HEK293 (cell line): ENCODE measurements around the gene ARHGEF2.

Source experiments
- CTCF ChIA-PET: fragments of 350-600 bp; formaldehyde crosslinking; extraction: SDS; loops from one replicate; lab custom pipeline; 2021; ENCODE audit warnings: antibody characterized with exemption; lab: Yijun Ruan, JAX
- POLR2A ChIA-PET: fragments of 300-600 bp; formaldehyde crosslinking; extraction: SDS; loops from one replicate; lab custom pipeline; 2020; ENCODE audit warnings: antibody characterized with exemption, inconsistent platforms; lab: Yijun Ruan, JAX
- H3K27ac ChIP-seq: fragments of 200-500 bp; sonication (Bioruptor generic); 2 replicates; pipeline ENCODE4 v1.5.1; 2014; ENCODE audit warnings: low read depth, low read length, control low read depth, inconsistent platforms; ENCODE audit errors: extremely low read depth
- H3K36me3 ChIP-seq, 2 experiments: fragments of 200-500 bp in 1 of 2; sonication (Bioruptor generic) in 1 of 2; 1 replicate in 1 of 2; 2 replicates in 1 of 2; pipeline ENCODE4 v1.5.1; 2014 to 2017; ENCODE audit warnings: inconsistent platforms in 2 of 2, low read length in 2 of 2; ENCODE audit not compliant: control insufficient read depth in 2 of 2, insufficient read depth in 1 of 2
- H3K4me1 ChIP-seq: fragments of 200-500 bp; sonication (Bioruptor generic); 2 replicates; pipeline ENCODE4 v1.5.1; 2014; ENCODE audit warnings: mild to moderate bottlenecking, low read length, inconsistent platforms; ENCODE audit not compliant: control insufficient read depth, insufficient read depth
- H3K4me3 ChIP-seq: 2 replicates; pipeline ENCODE4 v1.5.1; 2011; ENCODE audit warnings: low read depth, mild to moderate bottlenecking, control low read depth, low read length, moderate library complexity
- H3K9me3 ChIP-seq: fragments of 200-500 bp; sonication (Bioruptor generic); 2 replicates; pipeline ENCODE4 v1.5.1; 2014; ENCODE audit warnings: low read depth, low read length, inconsistent platforms; ENCODE audit not compliant: control insufficient read depth, insufficient read depth
- GLI2 ChIP-seq: fragments of 450-650 bp; formaldehyde crosslinking; IDR thresholded peaks from 2 replicates; pipeline ENCODE4; 2017; ENCODE audit warnings: missing biosample characterization, missing genetic modification characterization, low read depth, borderline replicate concordance
- GLI4 ChIP-seq: fragments of 450-650 bp; formaldehyde crosslinking; IDR thresholded peaks from 2 replicates; pipeline ENCODE4 v1.5.1; 2016; ENCODE audit warnings: missing biosample characterization, missing genetic modification characterization
- GLIS1 ChIP-seq: fragments of 450-650 bp; formaldehyde crosslinking; IDR thresholded peaks from 2 replicates; pipeline ENCODE4 v1.5.1; 2016; ENCODE audit warnings: missing biosample characterization, missing genetic modification characterization
- SP2 ChIP-seq: fragments of 450-650 bp; formaldehyde crosslinking; IDR thresholded peaks from 2 replicates; pipeline ENCODE4 v1.5.1; 2016; ENCODE audit warnings: missing biosample characterization, missing genetic modification characterization
- YY1 ChIP-seq: fragments of 450-650 bp; formaldehyde crosslinking; IDR thresholded peaks from 2 replicates; pipeline ENCODE4 v1.5.1; 2018; ENCODE audit warnings: missing biosample characterization, missing genetic modification characterization
- ZBTB21 ChIP-seq: fragments of 450-650 bp; formaldehyde crosslinking; IDR thresholded peaks from 2 replicates; pipeline ENCODE4 v1.5.1; 2017; ENCODE audit warnings: missing biosample characterization, missing genetic modification characterization
- ZFHX2 ChIP-seq: fragments of 450-650 bp; formaldehyde crosslinking; conservative IDR thresholded peaks from 2 replicates; pipeline ENCODE4 v1.5.1; 2016; ENCODE audit warnings: missing biosample characterization, missing genetic modification characterization
- ZNF202 ChIP-seq: fragments of 450-650 bp; formaldehyde crosslinking; IDR thresholded peaks from 2 replicates; pipeline ENCODE4 v1.5.1; 2016; ENCODE audit warnings: missing biosample characterization, missing genetic modification characterization, borderline replicate concordance
- ZNF23 ChIP-seq: fragments of 450-650 bp; formaldehyde crosslinking; IDR thresholded peaks from 2 replicates; pipeline ENCODE4 v1.5.1; 2016; ENCODE audit warnings: missing biosample characterization, missing genetic modification characterization, borderline replicate concordance
- ZNF248 ChIP-seq: fragments of 450-650 bp; formaldehyde crosslinking; IDR thresholded peaks from 2 replicates; pipeline ENCODE4 v1.5.1; 2017; ENCODE audit warnings: missing biosample characterization, missing genetic modification characterization
- ZNF473 ChIP-seq: fragments of 450-650 bp; formaldehyde crosslinking; IDR thresholded peaks from 2 replicates; pipeline ENCODE4 v1.5.1; 2017; ENCODE audit warnings: missing biosample characterization, missing genetic modification characterization
- ZNF549 ChIP-seq: fragments of 450-650 bp; IDR thresholded peaks from 2 replicates; pipeline ENCODE4 v1.5.1; 2018; ENCODE audit warnings: missing biosample characterization, missing genetic modification characterization, mild to moderate bottlenecking, inconsistent platforms, moderate library complexity
- ZNF610 ChIP-seq: fragments of 450-650 bp; formaldehyde crosslinking; IDR thresholded peaks from 2 replicates; pipeline ENCODE4 v1.5.1; 2016; ENCODE audit warnings: missing biosample characterization, missing genetic modification characterization, borderline replicate concordance
- ZNF660 ChIP-seq: fragments of 450-650 bp; IDR thresholded peaks from 2 replicates; pipeline ENCODE4 v1.5.1; 2018; ENCODE audit warnings: missing biosample characterization, mild to moderate bottlenecking, missing genetic modification characterization
- TF ChIP-seq, protein P1 (sequence below): fragments of 450-650 bp; formaldehyde crosslinking; IDR thresholded peaks from 2 replicates; pipeline ENCODE4 v1.5.1; 2016; ENCODE audit warnings: missing biosample characterization, missing genetic modification characterization
- TF ChIP-seq, protein P2 (sequence below): fragments of 450-650 bp; formaldehyde crosslinking; IDR thresholded peaks from 2 replicates; pipeline ENCODE4 v1.5.1; 2016; ENCODE audit warnings: missing biosample characterization, missing genetic modification characterization
- TF ChIP-seq, protein P3 (sequence below): fragments of 450-650 bp; IDR thresholded peaks from 2 replicates; pipeline ENCODE4 v1.5.1; 2018; ENCODE audit warnings: missing biosample characterization, mild to moderate bottlenecking, missing genetic modification characterization
- TF ChIP-seq, protein P4 (sequence below): fragments of 450-650 bp; formaldehyde crosslinking; conservative IDR thresholded peaks from 2 replicates; pipeline ENCODE4 v1.5.1; 2016; ENCODE audit warnings: low read depth, missing biosample characterization, missing genetic modification characterization
- TF ChIP-seq, protein P5 (sequence below): fragments of 450-650 bp; formaldehyde crosslinking; IDR thresholded peaks from 2 replicates; pipeline ENCODE4 v1.5.1; 2016; ENCODE audit warnings: missing biosample characterization, missing genetic modification characterization
- TF ChIP-seq, protein P6 (sequence below): fragments of 450-650 bp; formaldehyde crosslinking; IDR thresholded peaks from 2 replicates; pipeline ENCODE4 v1.5.1; 2016; ENCODE audit warnings: missing biosample characterization, missing genetic modification characterization

Gene ARHGEF2

DNA sequence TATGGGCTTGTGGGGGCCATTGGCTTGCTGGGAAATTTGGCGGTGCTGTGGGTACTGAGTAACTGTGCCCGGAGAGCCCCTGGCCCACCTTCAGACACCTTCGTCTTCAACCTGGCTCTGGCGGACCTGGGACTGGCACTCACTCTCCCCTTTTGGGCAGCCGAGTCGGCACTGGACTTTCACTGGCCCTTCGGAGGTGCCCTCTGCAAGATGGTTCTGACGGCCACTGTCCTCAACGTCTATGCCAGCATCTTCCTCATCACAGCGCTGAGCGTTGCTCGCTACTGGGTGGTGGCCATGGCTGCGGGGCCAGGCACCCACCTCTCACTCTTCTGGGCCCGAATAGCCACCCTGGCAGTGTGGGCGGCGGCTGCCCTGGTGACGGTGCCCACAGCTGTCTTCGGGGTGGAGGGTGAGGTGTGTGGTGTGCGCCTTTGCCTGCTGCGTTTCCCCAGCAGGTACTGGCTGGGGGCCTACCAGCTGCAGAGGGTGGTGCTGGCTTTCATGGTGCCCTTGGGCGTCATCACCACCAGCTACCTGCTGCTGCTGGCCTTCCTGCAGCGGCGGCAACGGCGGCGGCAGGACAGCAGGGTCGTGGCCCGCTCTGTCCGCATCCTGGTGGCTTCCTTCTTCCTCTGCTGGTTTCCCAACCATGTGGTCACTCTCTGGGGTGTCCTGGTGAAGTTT, 36.4 kb downstream of the ARHGEF2 start:
- TF ChIP-seq, protein P1, sequence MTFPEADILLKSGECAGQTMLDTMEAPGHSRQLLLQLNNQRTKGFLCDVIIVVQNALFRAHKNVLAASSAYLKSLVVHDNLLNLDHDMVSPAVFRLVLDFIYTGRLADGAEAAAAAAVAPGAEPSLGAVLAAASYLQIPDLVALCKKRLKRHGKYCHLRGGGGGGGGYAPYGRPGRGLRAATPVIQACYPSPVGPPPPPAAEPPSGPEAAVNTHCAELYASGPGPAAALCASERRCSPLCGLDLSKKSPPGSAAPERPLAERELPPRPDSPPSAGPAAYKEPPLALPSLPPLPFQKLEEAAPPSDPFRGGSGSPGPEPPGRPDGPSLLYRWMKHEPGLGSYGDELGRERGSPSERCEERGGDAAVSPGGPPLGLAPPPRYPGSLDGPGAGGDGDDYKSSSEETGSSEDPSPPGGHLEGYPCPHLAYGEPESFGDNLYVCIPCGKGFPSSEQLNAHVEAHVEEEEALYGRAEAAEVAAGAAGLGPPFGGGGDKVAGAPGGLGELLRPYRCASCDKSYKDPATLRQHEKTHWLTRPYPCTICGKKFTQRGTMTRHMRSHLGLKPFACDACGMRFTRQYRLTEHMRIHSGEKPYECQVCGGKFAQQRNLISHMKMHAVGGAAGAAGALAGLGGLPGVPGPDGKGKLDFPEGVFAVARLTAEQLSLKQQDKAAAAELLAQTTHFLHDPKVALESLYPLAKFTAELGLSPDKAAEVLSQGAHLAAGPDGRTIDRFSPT = 0 out of 2 replicates have a peak, but pooled peaks have one; percentile 45
- no peak for TF ChIP-seq ZNF23 (tag by site-specific recombination)
- TF ChIP-seq, all 188 proteins: peak for 1
- H3K9me3 ChIP-seq = no peaks in the 10 kb centered on the region
- ChIA-PET CTCF (interaction anchor here (0.6 to 0.8 kb wide), 2 partner anchors 10 to 137 kb away, joined by 3 read pairs; no protein-coding TSS in a partner anchor), POLR2A (interaction anchor here (1.2 to 2.1 kb wide), 3 partner anchors 34 to 110 kb away, joined by 3 to 12 read pairs (median 3); partner anchors contain the start of gene ARHGEF2)
- H3K4me1 ChIP-seq = peaks cover 19% of the 10 kb centered on the region
- H3K36me3 ChIP-seq = peaks cover 0 to 10% of the 10 kb centered on the region in 2 experiments; a peak in 1 of 3 replicates
- peak overlapping the region; percentile 81 for H3K27ac ChIP-seq
- H3K4me3 ChIP-seq = no peak overlapping the region

DNA sequence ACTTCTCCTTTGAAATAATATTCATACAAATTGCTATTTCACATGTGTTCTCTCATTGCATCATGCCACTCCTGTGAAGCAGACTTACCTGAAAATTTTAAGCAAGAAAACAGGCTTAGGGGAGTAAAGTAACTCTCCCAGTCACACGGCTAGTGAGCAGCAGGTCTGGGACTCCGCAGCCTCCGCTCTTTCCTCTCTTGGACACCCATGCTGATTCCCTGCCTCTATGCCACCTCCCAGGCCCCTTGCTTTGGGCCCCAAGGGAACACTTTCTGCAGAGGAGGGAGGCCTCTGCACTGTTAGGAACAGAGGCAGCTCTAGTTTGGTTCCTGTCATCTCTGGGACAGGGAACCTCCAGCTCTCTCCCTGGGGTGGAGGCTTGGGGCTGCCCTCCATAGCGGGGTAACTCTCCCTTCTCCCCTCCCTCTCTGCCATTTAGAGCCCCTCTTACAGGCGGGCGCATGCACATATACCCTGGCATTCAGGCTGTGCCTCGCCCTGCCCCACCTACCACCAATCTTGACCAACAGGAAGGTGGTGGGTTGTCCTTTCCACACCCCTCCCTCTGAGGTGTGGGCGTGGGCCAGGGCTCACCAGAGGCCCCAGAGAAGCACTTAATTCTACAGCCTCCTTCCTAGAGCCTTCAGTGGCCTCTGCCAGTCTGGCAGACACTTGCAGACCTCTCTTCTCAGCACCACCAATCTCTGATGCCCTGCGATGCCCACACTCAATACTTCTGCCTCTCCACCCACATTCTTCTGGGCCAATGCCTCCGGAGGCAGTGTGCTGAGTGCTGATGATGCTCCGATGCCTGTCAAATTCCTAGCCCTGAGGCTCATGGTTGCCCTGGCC, 37.1 kb downstream of the ARHGEF2 start, which contains the start of gene RXFP4:
TSS of gene RXFP4 (plus strand) at position 646 of the 852 bp plus-strand sequence. CDS start at position 718, 72 bp downstream.
- peaks cover 0 to 3% of the 10 kb centered on the region in 2 experiments; a peak in 1 of 3 replicates for H3K36me3 ChIP-seq
- POLR2A ChIA-PET = interaction anchor here (1.1 to 2.1 kb wide), 6 partner anchors 9 to 48 kb away, joined by 3 to 12 read pairs (median 6); partner anchors contain the start of gene ARHGEF2
- H3K4me1 ChIP-seq = peaks cover 19% of the 10 kb centered on the region
- H3K27ac ChIP-seq = peak within 1 kb of the TSS; percentile 81
- CTCF ChIA-PET = interaction anchor here (1.1 to 5.3 kb wide), 5 partner anchors 37 to 155 kb away, joined by 5 to 104 read pairs (median 10); partner anchors contain the start of gene ARHGEF2
- H3K9me3 ChIP-seq = no peaks in the 10 kb centered on the region
- no peak within 1 kb of the TSS for H3K4me3 ChIP-seq
- TF ChIP-seq, protein P2, sequence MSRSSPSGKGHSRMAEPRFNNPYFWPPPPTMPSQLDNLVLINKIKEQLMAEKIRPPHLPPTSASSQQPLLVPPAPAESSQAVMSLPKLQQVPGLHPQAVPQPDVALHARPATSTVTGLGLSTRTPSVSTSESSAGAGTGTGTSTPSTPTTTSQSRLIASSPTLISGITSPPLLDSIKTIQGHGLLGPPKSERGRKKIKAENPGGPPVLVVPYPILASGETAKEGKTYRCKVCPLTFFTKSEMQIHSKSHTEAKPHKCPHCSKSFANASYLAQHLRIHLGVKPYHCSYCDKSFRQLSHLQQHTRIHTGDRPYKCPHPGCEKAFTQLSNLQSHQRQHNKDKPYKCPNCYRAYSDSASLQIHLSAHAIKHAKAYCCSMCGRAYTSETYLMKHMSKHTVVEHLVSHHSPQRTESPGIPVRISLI (tag by site-specific recombination) = no peak
- TF ChIP-seq ZNF248 = no peak
- no peak for TF ChIP-seq ZNF202 (tag by site-specific recombination)
- TF ChIP-seq GLIS1 (tag by site-specific recombination) = peak; percentile 62
- TF ChIP-seq SP2 (tag by site-specific recombination) = peak; percentile 90
- TF ChIP-seq, protein P3, sequence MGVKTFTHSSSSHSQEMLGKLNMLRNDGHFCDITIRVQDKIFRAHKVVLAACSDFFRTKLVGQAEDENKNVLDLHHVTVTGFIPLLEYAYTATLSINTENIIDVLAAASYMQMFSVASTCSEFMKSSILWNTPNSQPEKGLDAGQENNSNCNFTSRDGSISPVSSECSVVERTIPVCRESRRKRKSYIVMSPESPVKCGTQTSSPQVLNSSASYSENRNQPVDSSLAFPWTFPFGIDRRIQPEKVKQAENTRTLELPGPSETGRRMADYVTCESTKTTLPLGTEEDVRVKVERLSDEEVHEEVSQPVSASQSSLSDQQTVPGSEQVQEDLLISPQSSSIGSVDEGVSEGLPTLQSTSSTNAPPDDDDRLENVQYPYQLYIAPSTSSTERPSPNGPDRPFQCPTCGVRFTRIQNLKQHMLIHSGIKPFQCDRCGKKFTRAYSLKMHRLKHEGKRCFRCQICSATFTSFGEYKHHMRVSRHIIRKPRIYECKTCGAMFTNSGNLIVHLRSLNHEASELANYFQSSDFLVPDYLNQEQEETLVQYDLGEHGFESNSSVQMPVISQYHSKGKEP = no peak
- TF ChIP-seq ZBTB21 (tag by site-specific recombination) = no peak
- TF ChIP-seq, protein P4, sequence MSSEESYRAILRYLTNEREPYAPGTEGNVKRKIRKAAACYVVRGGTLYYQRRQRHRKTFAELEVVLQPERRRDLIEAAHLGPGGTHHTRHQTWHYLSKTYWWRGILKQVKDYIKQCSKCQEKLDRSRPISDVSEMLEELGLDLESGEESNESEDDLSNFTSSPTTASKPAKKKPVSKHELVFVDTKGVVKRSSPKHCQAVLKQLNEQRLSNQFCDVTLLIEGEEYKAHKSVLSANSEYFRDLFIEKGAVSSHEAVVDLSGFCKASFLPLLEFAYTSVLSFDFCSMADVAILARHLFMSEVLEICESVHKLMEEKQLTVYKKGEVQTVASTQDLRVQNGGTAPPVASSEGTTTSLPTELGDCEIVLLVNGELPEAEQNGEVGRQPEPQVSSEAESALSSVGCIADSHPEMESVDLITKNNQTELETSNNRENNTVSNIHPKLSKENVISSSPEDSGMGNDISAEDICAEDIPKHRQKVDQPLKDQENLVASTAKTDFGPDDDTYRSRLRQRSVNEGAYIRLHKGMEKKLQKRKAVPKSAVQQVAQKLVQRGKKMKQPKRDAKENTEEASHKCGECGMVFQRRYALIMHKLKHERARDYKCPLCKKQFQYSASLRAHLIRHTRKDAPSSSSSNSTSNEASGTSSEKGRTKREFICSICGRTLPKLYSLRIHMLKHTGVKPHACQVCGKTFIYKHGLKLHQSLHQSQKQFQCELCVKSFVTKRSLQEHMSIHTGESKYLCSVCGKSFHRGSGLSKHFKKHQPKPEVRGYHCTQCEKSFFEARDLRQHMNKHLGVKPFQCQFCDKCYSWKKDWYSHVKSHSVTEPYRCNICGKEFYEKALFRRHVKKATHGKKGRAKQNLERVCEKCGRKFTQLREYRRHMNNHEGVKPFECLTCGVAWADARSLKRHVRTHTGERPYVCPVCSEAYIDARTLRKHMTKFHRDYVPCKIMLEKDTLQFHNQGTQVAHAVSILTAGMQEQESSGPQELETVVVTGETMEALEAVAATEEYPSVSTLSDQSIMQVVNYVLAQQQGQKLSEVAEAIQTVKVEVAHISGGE = no peak
- no peak for TF ChIP-seq YY1 (tag by site-specific recombination)
- TF ChIP-seq, protein P5, sequence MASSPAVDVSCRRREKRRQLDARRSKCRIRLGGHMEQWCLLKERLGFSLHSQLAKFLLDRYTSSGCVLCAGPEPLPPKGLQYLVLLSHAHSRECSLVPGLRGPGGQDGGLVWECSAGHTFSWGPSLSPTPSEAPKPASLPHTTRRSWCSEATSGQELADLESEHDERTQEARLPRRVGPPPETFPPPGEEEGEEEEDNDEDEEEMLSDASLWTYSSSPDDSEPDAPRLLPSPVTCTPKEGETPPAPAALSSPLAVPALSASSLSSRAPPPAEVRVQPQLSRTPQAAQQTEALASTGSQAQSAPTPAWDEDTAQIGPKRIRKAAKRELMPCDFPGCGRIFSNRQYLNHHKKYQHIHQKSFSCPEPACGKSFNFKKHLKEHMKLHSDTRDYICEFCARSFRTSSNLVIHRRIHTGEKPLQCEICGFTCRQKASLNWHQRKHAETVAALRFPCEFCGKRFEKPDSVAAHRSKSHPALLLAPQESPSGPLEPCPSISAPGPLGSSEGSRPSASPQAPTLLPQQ (tag by site-specific recombination) = no peak
- TF ChIP-seq ZNF660 (tag by site-specific recombination) = no peak
- TF ChIP-seq ZNF473 (tag by site-specific recombination) = no peak
- TF ChIP-seq ZFHX2 = peak; percentile 90
- TF ChIP-seq ZNF549 (tag by site-specific recombination) = no peak
- no peak for TF ChIP-seq ZNF610
- TF ChIP-seq, protein P6, sequence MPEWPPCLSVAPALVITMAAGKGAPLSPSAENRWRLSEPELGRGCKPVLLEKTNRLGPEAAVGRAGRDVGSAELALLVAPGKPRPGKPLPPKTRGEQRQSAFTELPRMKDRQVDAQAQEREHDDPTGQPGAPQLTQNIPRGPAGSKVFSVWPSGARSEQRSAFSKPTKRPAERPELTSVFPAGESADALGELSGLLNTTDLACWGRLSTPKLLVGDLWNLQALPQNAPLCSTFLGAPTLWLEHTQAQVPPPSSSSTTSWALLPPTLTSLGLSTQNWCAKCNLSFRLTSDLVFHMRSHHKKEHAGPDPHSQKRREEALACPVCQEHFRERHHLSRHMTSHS (tag by site-specific recombination) = no peak
- no peak for TF ChIP-seq GLI2 (tag by site-specific recombination)
- TF ChIP-seq GLI4 (tag by site-specific recombination) = no peak
